Stimulated activated CD8-positive, alpha-beta memory T cell treated with anti-CD3 and anti-CD28 coated beads, Interleukin-7, amount 100 ng/mL, for 1 hour (primary cell): Measurements from ENCODE around the gene ZDHHC7.
"Not testable (repeated sequence)": the region's sequence is repeated elsewhere in the genome, so short reads cannot be mapped to it uniquely, and the experiment has no call there.

Experiments used
- DNase-seq, 2 donors: peaks; one replicate each; pipeline ENCODE4 v3.0.0-alpha.2; 2020; ENCODE audit warnings: low read depth in 2 of 2

ZDHHC7 gene

GRCh38 chr16:84938616-84939015 is 72.7 kb downstream of the ZDHHC7 start:
- DNase-seq, result not testable (repeated sequence)

- no peak for DNase-seq
Observed at GRCh38 chr16:84937196-84938005, 73.9 kb downstream of the ZDHHC7 start.

GRCh38 chr16:84933774-84934631 is 77.3 kb downstream of the ZDHHC7 start:
- DNase-seq, result no peak

- no peak for DNase-seq
Observed at GRCh38 chr16:84932681-84933080, 78.7 kb downstream of the ZDHHC7 start.

GRCh38 chr16:84931506-84931905 is 79.8 kb downstream of the ZDHHC7 start:
- no peak for DNase-seq

GRCh38 chr16:84931107-84931494 is 80.2 kb downstream of the ZDHHC7 start:
- DNase-seq, result no peak

GRCh38 chr16:84930298-84931106 is 80.8 kb downstream of the ZDHHC7 start:
- DNase-seq, result no peak

GRCh38 chr16:84929421-84930297 is 81.7 kb downstream of the ZDHHC7 start:
- no peak for DNase-seq

- DNase-seq, result no peak
Observed at GRCh38 chr16:84928679-84929420, 82.5 kb downstream of the ZDHHC7 start.

GRCh38 chr16:84927621-84928591 is 83.4 kb downstream of the ZDHHC7 start:
- no peak for DNase-seq

- no peak for DNase-seq
Observed at GRCh38 chr16:84926462-84926861, 84.9 kb downstream of the ZDHHC7 start.

- no peak for DNase-seq
Observed at GRCh38 chr16:84925773-84926372, 85.5 kb downstream of the ZDHHC7 start.

GRCh38 chr16:84925092-84925772 is 86.1 kb downstream of the ZDHHC7 start:
- peak; percentile 14 to 41 for DNase-seq

GRCh38 chr16:84924331-84925091 is 86.8 kb downstream of the ZDHHC7 start:
- no peak for DNase-seq
